ENCODE results near the gene TPPP2.

- TF ChIP-seq EZH2 (IDR thresholded peaks at IDR 0.05; ENCODE audit: low read length, unreplicated experiment) = no peak
- no peak for TF ChIP-seq CTCF (conservative IDR thresholded peaks at IDR 0.05; ENCODE audit: low read depth, low read length)
These were observed 7.3 kb upstream of the TPPP2 start for GRCh38 chr14:21022686-21023085.
